ENCODE results near the gene TTC12. TPM values are rescaled to one million over a fixed set of nuclear protein-coding genes. Genes with fewer than 3 reads are reported as not detected.

The TTC12 gene
- total and polyA plus RNA-seq, 2 of the 8 experiments (the other 6 are each of a cell fraction or from before 2014, with no cell fraction given) = 4.7 to 9.0 TPM

- no peak for TF ChIP-seq CHD7 (IDR thresholded peaks at IDR 0.05; ENCODE audit: insufficient replicate concordance, low read length)
- TF ChIP-seq TAF7 (optimal IDR thresholded peaks at IDR 0.05; ENCODE audit: borderline replicate concordance, low read depth, low read length) = no peak
- no peak for TF ChIP-seq PHF8 (conservative IDR thresholded peaks at IDR 0.05; ENCODE audit: low read depth, low read length)
Measured at GRCh38 chr11:113282898-113283437, 31.4 kb upstream of the TTC12 start (continued).
